T-helper 1 cell (primary cell): ENCODE measurements around the gene PSD4.

Experiments
- DNase-seq, 5 donors: peaks; one replicate each; pipeline ENCODE4 v3.0.0-alpha.2; 2012 to 2020

PSD4 gene

DNA sequence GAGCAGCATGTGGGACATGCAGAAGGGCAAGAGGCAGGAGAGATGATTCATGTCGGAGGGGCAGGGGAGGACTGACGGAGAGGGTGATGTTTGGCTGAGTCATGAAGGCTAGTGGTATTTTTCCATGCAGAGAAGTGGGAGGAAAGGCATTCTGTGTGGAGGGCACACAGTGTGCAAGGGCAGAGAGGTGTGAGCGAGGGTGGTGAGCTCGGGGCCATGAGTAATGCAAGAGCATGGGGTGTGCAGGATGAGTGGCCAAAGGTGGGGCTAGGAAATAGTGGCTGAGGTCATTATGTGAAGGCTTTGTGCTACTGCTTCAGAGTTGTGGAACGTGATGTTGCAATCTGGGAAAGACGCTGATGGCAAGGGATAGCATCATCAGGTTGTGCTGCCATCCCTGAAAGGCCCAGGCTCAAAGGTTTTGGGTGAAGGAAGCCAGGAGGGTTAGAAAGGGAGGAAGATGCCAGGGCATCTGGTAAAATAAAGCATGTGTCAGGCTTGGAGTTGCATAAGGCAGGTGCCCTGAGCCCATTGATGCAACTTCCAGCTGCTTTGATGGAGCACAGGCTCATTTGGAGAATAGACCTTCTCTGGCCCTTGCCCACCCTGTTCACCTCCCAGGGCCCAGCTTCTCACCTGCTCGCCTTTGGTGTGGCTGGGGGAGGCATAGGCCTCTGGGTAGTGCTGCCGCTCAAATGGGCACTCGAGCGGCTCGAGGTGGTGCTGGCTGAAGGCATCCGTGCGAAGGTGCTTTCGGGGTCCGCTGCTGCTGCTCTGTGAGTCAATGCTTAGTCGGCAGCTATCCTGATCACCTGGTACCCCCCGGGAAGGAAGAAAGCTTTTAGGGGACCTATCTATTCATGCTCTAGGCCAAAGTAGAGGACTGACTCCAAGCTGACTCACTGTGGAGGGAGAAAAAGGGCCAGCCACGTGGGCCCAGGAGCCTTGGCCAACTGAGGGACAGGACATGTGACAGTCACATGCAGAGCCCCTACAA lies 67.4 kb downstream of the PSD4 start:
- peak in 1 of 5 donors; percentile 9 for DNase-seq

DNA sequence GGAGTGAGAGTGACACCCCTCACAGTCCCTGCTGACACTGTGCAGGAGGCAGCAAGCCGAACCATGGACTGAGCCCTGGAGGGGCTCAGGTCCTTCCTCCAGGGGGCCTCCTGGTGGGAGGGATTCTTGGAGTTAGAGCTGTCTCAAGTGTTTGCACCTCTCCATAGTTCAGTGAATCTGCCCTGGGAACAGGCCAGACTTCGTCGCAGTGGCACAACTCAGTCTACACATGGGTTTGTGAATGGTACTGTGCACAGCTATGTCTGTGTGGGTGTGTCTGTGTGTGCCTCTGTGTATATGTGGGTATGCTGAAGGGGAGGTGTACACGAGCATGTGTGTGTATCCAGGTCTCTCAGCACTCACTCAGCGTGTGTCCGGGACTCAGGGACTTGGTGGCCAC lies 68.6 kb downstream of the PSD4 start:
- DNase-seq, result no peak

DNA sequence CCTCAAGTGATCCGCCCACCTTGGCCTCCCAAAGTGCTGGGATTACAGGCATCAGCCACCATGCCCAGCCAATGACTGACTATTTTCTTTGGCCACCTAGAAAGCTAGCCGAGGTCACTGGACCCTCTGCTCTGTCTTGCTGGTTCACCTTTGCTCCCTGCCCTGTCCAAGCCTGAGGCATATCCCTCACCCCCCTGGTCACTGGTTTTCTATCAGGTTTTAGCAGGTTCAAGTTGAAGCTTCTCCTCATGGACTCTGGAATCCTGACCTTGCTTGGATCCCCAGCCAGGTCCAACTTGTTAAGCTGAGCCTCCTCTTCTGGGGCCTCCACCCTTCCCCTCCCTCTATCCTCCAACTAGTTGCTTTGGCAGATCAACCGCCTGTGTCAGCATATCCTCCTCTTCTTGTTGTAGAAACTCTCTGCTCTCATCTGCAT lies 71.5 kb downstream of the PSD4 start:
- DNase-seq, result no peak

DNA sequence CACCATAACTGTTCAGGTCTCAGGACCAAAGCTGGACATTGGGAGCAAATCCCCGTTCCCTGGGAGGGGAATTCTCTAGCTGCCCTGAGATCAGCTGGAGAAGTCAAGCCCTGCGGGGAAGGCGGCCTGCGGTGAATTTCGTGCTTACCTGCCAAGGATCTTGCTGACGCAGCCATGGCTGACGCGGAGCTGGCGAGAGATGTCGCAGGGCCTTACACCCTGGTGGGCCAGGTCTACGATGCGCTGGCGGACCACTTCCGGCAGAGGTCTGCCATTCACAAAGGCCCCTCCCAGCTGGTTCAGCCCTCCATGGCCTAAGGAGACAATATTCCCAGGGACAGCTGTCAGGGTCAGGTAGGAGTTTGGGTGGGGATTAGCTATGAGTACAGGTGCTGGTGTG lies 72.8 kb downstream of the PSD4 start:
- no peak for DNase-seq

DNA sequence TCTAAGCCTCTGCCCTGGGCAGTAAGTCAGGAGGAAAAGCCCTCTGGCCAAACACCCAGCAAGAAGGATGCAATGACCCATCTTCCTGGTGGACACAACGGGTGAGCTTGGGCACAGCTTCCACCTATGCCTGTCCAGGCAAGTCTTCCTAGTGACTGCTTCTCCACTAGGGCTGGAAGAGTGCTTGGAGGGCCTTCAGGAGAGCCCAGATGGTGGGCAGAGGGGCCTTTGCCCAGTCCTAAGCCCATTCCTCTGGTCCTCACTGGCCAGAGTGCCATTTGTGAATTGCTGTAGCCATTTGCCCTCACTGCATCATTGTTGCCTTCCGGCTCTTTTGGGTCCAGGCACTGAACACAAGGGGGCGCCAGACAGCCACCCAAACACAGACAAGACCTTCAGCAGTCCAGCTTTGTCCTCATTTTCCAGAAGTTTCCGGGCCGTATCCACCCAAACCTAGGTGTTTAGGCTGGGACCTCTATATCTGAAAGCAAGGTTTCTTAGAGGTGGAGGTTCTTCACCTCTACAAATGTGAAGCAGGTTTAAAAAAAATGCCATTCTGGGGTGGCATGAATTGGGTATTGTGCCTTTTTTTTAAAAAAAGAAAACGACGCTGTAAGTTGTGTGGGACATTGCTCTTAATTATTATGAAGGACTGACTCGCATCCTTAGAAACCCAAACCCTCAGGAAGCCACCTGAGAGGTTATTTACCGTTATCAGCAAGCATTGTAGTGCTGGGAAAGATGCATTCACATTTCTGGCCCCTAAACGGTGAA lies 75.4 kb downstream of the PSD4 start:
- peak; percentile 44 to 76 (median 63) for DNase-seq

DNA sequence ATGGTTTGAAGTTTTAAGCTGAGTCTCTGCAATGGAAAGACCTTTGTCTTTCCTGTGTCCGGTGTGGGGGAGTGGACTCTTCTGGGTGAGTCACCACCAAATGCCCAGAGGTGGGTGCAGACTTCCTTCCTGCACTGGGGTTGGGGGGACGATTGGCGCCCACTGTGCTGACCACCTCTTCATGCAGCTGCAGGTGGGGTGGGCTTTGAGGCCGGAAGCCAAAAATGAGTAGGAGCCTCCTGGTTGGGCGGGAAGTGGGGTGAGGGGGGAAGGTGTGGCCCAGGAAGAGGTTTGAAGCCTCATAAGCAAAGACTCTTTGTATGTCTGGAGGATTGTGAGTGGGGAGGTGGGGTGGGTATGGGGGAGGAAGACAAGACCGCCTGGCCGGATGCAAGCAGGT lies 77.3 kb downstream of the PSD4 start:
- DNase-seq, result peak in 1 of 5 donors; percentile 70

GRCh38 chr2:113252047-113252590 lies 78.3 kb downstream of the PSD4 start:
- no peak for DNase-seq

GRCh38 chr2:113253453-113253852 lies 79.7 kb downstream of the PSD4 start:
- DNase-seq, result no peak

GRCh38 chr2:113255140-113256070 lies 81.6 kb downstream of the PSD4 start:
- no peak for DNase-seq

- DNase-seq, result no peak
Observed at GRCh38 chr2:113257516-113258264, 83.9 kb downstream of the PSD4 start.

DNA sequence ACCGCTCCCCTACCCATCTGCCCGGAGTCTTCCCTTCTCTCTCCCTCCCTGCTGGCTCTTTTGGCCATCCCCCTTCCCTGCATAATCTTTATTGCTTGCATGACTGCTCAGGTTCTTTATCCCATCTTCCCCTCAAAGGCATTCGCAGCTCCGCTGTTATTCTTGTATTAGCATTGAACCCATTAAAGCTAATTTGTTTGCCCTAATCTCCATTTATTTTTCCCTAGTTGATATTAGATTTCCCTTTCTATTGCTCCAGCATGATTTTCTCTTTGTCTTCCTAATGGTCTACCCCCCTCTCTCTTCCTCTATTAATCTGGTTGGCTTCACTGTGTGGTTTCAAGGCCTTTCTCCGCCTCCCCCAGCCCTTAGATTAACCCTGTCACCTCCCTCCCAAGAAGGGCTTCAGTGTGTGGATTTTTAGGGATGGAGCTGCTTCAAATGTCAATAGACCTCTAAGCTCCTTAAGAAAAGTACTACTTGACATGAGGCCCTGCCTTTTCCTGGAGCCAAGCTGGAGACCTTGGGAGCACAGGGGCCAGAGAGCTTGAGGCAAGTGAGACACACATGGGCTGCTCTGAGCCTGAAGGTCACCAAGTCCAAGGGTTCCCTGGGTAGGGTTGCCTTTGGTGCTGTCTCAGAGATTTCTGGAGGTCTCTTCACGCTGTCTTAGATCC lies 84.8 kb downstream of the PSD4 start:
- DNase-seq, result no peak
